Adrenal gland (tissue), 12 donors: Measurements from ENCODE around the gene ZRANB3. TPM values are rescaled to one million over a fixed set of nuclear protein-coding genes. Genes with fewer than 3 reads are reported as not detected.
"Not testable (repeated sequence)": the region's sequence is repeated elsewhere in the genome, so short reads cannot be mapped to it uniquely, and the experiment has no call there.

Source experiments
- DNase-seq, 7 donors: peaks; one replicate each; pipeline ENCODE4 v3.0.0-alpha.2; 2019 to 2020
- H3K27ac ChIP-seq, 5 donors: fragments of 200-600 bp; sonication (generic) in 4 of 5; 1 replicate in 3 of 5; 2 replicates in 2 of 5; pipeline versions ENCODE4 v1.5.1 to v1.8.0; 2016 to 2020; ENCODE audit warnings: mild to moderate bottlenecking in 1 of 5
- H3K27me3 ChIP-seq: fragments of 200-600 bp; 2 replicates; pipeline ENCODE4 v1.8.0; 2021
- H3K36me3 ChIP-seq, 2 donors: fragments of 200-600 bp; replicated peaks in 1 of 2; 1 replicate in 1 of 2; 2 replicates in 1 of 2; pipeline versions ENCODE4 v1.5.1 to v1.8.0; 2018 to 2022
- H3K4me1 ChIP-seq, 2 donors: fragments of 200-600 bp; replicated peaks in 1 of 2; 1 replicate in 1 of 2; 2 replicates in 1 of 2; pipeline versions ENCODE4 v1.5.1 to v1.8.0; 2018 to 2021
- H3K4me3 ChIP-seq, 4 donors: fragments of 200-600 bp; sonication (generic) in 3 of 4; one replicate each; pipeline ENCODE4 v1.5.1; 2016 to 2018
- H3K9me3 ChIP-seq, 3 donors: fragments of 200-600 bp; sonication (generic) in 1 of 3; replicated peaks in 1 of 3; 1 replicate in 2 of 3; 2 replicates in 1 of 3; pipeline versions ENCODE4 v1.5.1 to v1.8.0; 2016 to 2021
- POLR2A ChIP-seq, 2 donors: fragments of 450-650 bp; IDR thresholded peaks; one replicate each; pipeline ENCODE4 v1.6.1; 2017; ENCODE audit warnings: antibody characterized with exemption in 2 of 2, mild to moderate bottlenecking in 2 of 2, moderate library complexity in 1 of 2
- WGBS, 4 donors: extraction: QIAGEN DNeasy Blood & Tissue Kit in 2 of 4; methylation state at CpG; one replicate each; pipeline versions ENCODE4 v1.1.5 to v1.1.7; 2013 to 2017; 5-methylcytosine and 5-hydroxymethylcytosine counted together
- intact Hi-C, 2 donors: fragments of 100-400 bp; cut with DNase I; formaldehyde crosslinking; loops; one replicate each; pipeline versions ENCODE4 v1.14.1 to v1.15.0; 2022 to 2023
- polyA plus RNA-seq, 3 donors: library from polyadenylated mRNA; stranded (reverse); fragments of 200-250 nt in 2 of 3; fragments of 350-450 nt in 1 of 3; fragmentation: Illumina TruSeq in 1 of 3; extraction: RNeasy Lipid Tissue Mini Kit (QIAGEN cat#74804) in 1 of 3; gene quantifications; one replicate each; pipeline ENCODE4 v1.2.3, GENCODE V29; 2013 to 2014
- total RNA-seq, 9 donors: library from RNA; depleted of rRNA in 4 of 9; stranded (reverse); fragments of >200 nt in 4 of 9; fragments of 120-200 nt in 1 of 9; fragmentation: NEBNext Ultra II Directional in 1 of 9; extraction: Animal tissue kit (Norgen Biotek cat#: 25700) in 1 of 9; gene quantifications; one replicate each; pipeline versions ENCODE4 v1.1.0 to v1.2.4, GENCODE V29; 2013 to 2023
- TF ChIP-seq, protein P1 (sequence below), 6 experiments: fragments of 450-650 bp in 4 of 6; fragments of 200-600 bp in 2 of 6; sonication (generic) in 1 of 6; IDR thresholded peaks; 1 replicate in 5 of 6; 2 replicates in 1 of 6; pipeline versions ENCODE4 v1.5.1 to v1.8.0; 2016 to 2021; ENCODE audit warnings: antibody characterized with exemption in 6 of 6, mild to moderate bottlenecking in 2 of 6, moderate library complexity in 1 of 6
- donor health status: healthy with polysubstance abuse.
- donor health status: Bipolar disorder and iron deficiency.
- donor health status: DM: yes; HTN: yes; CAD: no.
- donor health status: DM: no; HTN: no; CAD: no.
- donor health status: DM: no; HTN: no; CAD: no.
- donor health status: DM: yes; HTN: yes; CAD: no.

Gene ZRANB3
- total and polyA plus RNA-seq, 12 donors, result 1.0 to 16.8 (median 9.0) TPM

DNA sequence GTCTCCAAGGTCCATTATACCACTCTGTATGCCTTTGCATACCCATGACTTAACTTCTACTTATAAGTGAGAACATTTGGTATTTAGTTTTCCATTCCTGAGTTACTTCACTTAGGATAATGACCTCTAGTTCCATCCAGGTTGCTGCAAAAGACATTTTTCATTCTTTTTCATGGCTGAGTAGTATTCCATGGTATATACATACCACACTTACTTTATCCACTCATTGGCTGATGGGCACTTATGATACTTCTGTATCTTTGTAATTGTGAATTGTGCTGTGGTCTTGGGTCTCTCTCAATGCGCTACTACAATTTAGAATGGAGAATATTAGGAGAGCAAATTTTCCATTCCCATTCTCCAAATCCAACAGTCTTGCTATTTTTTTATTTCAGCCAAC, 76.4 kb downstream of the ZRANB3 start:
- H3K4me3 ChIP-seq, result no peak overlapping the region
- 92 to 100% (median 100%) methylated on average over 1 of the region's 1 CpG for WGBS, 4 donors
- DNase-seq, result no peak
- no peaks in the 10 kb centered on the region for H3K4me1 ChIP-seq
- H3K9me3 ChIP-seq, result peaks cover 0 to 7% (median 0%) of the 10 kb centered on the region in 3 donors
- TF ChIP-seq, protein P1, sequence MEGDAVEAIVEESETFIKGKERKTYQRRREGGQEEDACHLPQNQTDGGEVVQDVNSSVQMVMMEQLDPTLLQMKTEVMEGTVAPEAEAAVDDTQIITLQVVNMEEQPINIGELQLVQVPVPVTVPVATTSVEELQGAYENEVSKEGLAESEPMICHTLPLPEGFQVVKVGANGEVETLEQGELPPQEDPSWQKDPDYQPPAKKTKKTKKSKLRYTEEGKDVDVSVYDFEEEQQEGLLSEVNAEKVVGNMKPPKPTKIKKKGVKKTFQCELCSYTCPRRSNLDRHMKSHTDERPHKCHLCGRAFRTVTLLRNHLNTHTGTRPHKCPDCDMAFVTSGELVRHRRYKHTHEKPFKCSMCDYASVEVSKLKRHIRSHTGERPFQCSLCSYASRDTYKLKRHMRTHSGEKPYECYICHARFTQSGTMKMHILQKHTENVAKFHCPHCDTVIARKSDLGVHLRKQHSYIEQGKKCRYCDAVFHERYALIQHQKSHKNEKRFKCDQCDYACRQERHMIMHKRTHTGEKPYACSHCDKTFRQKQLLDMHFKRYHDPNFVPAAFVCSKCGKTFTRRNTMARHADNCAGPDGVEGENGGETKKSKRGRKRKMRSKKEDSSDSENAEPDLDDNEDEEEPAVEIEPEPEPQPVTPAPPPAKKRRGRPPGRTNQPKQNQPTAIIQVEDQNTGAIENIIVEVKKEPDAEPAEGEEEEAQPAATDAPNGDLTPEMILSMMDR (IDR thresholded peaks at IDR 0.05), result no peak
- TF ChIP-seq POLR2A (IDR thresholded peaks at IDR 0.05), result no peak
- no peaks in the 10 kb centered on the region for H3K27me3 ChIP-seq
- no peak overlapping the region for H3K27ac ChIP-seq
- intact Hi-C loops, result no loop called here
- no peaks in the 10 kb centered on the region for H3K36me3 ChIP-seq

- H3K4me1 ChIP-seq, DNase-seq, H3K27me3 ChIP-seq, H3K36me3 ChIP-seq, intact Hi-C loops, H3K27ac ChIP-seq, H3K4me3 ChIP-seq, H3K9me3 ChIP-seq: not testable (repeated sequence)
- 95 to 100% (median 100%) methylated on average over 1 of the region's 1 CpG; no CpG with 5 or more reads in 1 of the 4 donors for WGBS, 4 donors
Measured at GRCh38 chr2:135453027-135453426, 78.0 kb downstream of the ZRANB3 start.

GRCh38 chr2:135451966-135452365, 79.1 kb downstream of the ZRANB3 start:
- no peak for DNase-seq
- TF ChIP-seq, protein P1 (IDR thresholded peaks at IDR 0.05), result no peak
- no peak for TF ChIP-seq POLR2A (IDR thresholded peaks at IDR 0.05)
- Histone ChIP-seq H3K27ac (no peak overlapping the region), H3K4me1 (no peaks in the 10 kb centered on the region), H3K9me3 (peaks cover 0 to 7% (median 0%) of the 10 kb centered on the region in 3 donors), H3K4me3 (no peak overlapping the region), H3K36me3 (no peaks in the 10 kb centered on the region), H3K27me3 (no peaks in the 10 kb centered on the region)
- 89 to 100% (median 96%) methylated on average over 1 of the region's 1 CpG for WGBS, 4 donors
- intact Hi-C loops, result no loop called here

- intact Hi-C loops, H3K9me3 ChIP-seq, H3K4me3 ChIP-seq, H3K4me1 ChIP-seq, DNase-seq, H3K27ac ChIP-seq, H3K27me3 ChIP-seq, H3K36me3 ChIP-seq: not testable (repeated sequence)
- 92 to 96% (median 93%) methylated on average over 5 of the region's 5 CpGs for WGBS, 4 donors
Measured at GRCh38 chr2:135443013-135443412, 88.0 kb downstream of the ZRANB3 start.

DNA sequence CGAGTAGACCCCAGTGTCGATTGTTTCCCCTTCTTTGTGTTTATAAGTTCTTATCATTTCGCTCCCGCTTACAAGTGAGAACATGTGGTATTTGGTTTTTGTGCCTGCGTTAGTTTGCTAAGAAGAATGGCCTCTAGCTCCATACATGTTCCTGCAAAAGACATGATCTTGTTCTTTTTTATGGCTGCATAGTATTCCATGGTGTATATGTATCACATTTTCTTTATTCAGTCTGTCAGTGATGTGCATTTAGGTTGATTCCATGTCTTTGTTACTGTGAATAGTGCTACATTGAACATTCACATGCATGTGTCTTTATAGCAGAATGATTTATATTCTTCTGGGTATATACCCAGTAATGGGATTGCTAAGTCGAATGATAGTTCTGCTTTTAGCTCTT, 95.9 kb downstream of the ZRANB3 start:
- DNase-seq, H3K4me1 ChIP-seq, H3K9me3 ChIP-seq, H3K4me3 ChIP-seq, H3K27ac ChIP-seq, intact Hi-C loops, H3K36me3 ChIP-seq, H3K27me3 ChIP-seq: not testable (repeated sequence)
- 94 to 98% (median 96%) methylated on average over 6 of the region's 6 CpGs for WGBS, 4 donors

DNA sequence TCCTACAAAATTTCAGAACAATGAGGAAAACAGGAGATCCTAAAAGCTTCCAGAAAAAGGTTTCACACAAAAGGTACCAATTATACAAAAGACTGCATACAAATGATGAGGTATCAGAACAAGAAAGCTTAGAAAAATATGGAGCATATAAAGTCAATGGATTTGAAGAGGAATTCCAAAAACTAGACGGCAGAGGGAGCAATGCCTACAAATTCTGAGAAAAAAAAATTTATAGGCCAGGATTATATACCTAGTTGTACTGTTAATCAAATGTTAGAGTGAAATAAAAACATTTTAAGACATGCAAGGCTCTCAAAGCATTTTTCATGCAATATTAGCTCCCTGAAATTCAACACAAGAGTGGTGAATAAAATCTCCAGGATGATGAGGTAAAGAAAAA, 106.2 kb downstream of the ZRANB3 start:
- Histone ChIP-seq H3K4me1 (no peaks in the 10 kb centered on the region), H3K36me3 (no peaks in the 10 kb centered on the region), H3K4me3 (no peak overlapping the region), H3K27me3 (no peaks in the 10 kb centered on the region), H3K27ac (no peak overlapping the region), H3K9me3 (peaks cover 0 to 5% (median 0%) of the 10 kb centered on the region in 3 donors)
- DNase-seq, result no peak
- 81 to 90% (median 85%) methylated on average over 1 of the region's 1 CpG for WGBS, 4 donors
- TF ChIP-seq, protein P1 (IDR thresholded peaks at IDR 0.05), result no peak
- no peak for TF ChIP-seq POLR2A (IDR thresholded peaks at IDR 0.05)
- intact Hi-C loops, result no loop called here
